ENCODE measurements around the gene RIMKLB.

- TF ChIP-seq CTCF (IDR thresholded peaks at IDR 0.05): no peak
- no peak for TF ChIP-seq POLR2A (IDR thresholded peaks at IDR 0.05; ENCODE audit: low read depth)
- no peak for TF ChIP-seq EP300 (IDR thresholded peaks at IDR 0.05)
Measured at GRCh38 chr12:8785499-8785898, 87.7 kb downstream of the RIMKLB start.
